GM21529 (cell line): ENCODE results near the gene NME8.

Experiments
- ATAC-seq: cut with Tn5 transposase; IDR thresholded peaks from one replicate; pipeline ENCODE4 v1.9.1; 2021; ENCODE audit not compliant: unreplicated experiment

NME8 gene

GRCh38 chr7:37932543-37932942 is 84.1 kb downstream of the NME8 start:
- ATAC-seq, result no peak

DNA sequence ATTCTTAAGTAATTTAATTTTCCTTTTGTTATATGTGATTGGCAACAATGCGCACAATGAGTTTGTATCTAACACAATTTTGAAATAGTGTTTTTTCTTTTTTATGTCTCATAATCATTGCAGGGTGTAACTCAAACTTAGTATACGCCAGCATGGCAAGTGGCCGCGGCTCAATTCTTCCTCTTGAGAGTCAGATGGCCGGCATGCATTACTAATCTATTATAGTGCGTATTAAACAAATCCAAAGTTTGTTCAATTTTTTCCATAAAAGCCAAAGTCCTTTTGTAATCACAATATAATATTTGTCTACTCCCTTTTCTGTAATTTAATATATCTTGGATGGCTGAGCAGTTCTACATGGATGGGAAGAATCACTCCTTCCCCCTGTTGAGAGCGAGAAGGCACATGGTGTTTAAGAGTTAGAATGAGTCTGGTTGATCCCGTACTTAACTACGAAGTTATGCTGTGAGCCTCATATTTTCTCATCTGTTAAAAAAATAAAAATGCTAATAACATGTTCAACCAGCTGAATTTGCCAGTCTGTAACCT is 84.7 kb downstream of the NME8 start:
- ATAC-seq, result no peak

- no peak for ATAC-seq
Observed at GRCh38 chr7:37942934-37943610, 94.7 kb downstream of the NME8 start.

- ATAC-seq, result peak; percentile 47
Observed at GRCh38 chr7:37943905-37944736, 95.7 kb downstream of the NME8 start.

- ATAC-seq, result no peak
Observed at GRCh38 chr7:37944737-37945054, 96.3 kb downstream of the NME8 start.

DNA sequence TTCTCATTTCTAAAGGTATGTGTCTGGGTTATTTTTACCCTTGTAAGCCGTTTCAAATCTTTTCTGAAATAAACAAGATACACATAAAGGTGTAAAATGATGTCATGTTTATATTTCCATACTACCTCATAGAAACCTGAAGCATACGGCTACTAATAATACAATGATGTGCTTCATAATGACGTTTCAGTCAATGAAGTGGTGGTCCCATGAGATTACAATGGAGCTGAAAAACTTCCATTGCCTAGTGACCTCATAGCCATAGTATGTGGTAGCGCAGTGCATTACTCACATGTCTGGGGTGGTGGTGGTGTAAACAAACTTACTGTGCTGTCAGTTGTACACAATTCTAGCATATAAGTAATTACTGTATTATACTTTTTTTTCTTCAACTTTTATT is 96.9 kb downstream of the NME8 start:
- ATAC-seq, result no peak

- no peak for ATAC-seq
Observed at GRCh38 chr7:37947138-37947940, 98.9 kb downstream of the NME8 start.

- ATAC-seq, result no peak
Observed at GRCh38 chr7:37947941-37948210, 99.5 kb downstream of the NME8 start.
